Fibroblast of mammary gland (primary cell): ENCODE measurements around the gene TCF7L1.

ENCODE experiments used
- DNase-seq: peaks from one replicate; pipeline ENCODE4 v3.0.0-alpha.2; 2010; ENCODE audit warnings: low read depth
- H3K4me3 ChIP-seq: 2 replicates; pipeline ENCODE4 v1.5.1; 2011; ENCODE audit warnings: low read depth, mild to moderate bottlenecking, low read length, moderate library complexity; ENCODE audit not compliant: control insufficient read depth
- CTCF ChIP-seq: conservative IDR thresholded peaks from 2 replicates; pipeline ENCODE4 v1.5.1; 2011; ENCODE audit warnings: low read depth, low read length, inconsistent platforms; ENCODE audit not compliant: control insufficient read depth, insufficient read depth

TCF7L1 gene

GRCh38 chr2:85159589-85159988 is 26.4 kb downstream of the TCF7L1 start:
- no peak overlapping the region for H3K4me3 ChIP-seq
- no peak for DNase-seq
- TF ChIP-seq CTCF: no peak

- H3K4me3 ChIP-seq: no peak overlapping the region
- TF ChIP-seq CTCF: no peak
Observed at GRCh38 chr2:85160966-85161960, 28.1 kb downstream of the TCF7L1 start.

GRCh38 chr2:85162746-85163301 is 29.6 kb downstream of the TCF7L1 start:
- peak; percentile 88 for DNase-seq
- TF ChIP-seq CTCF: no peak

More at GRCh38 chr2:85160966-85161960, 28.1 kb downstream of the TCF7L1 start:
- DNase-seq: peak; percentile 37

GRCh38 chr2:85163675-85164074 is 30.5 kb downstream of the TCF7L1 start:
- no peak for DNase-seq
- no peak overlapping the region for H3K4me3 ChIP-seq
- TF ChIP-seq CTCF: no peak

More at GRCh38 chr2:85162746-85163301, 29.6 kb downstream of the TCF7L1 start:
- no peak overlapping the region for H3K4me3 ChIP-seq

- no peak overlapping the region for H3K4me3 ChIP-seq
- no peak for TF ChIP-seq CTCF
- DNase-seq: no peak
Observed at GRCh38 chr2:85164145-85164569, 31.0 kb downstream of the TCF7L1 start.

GRCh38 chr2:85165088-85165690 is 32.0 kb downstream of the TCF7L1 start:
- TF ChIP-seq CTCF: no peak
- H3K4me3 ChIP-seq: no peak overlapping the region
- no peak for DNase-seq
